BJ (cell line): Measurements from ENCODE around the gene ATP1A3. TPM values are rescaled to one million over a fixed set of nuclear protein-coding genes. Genes with fewer than 3 reads are reported as not detected.

Source experiments
- CTCF ChIA-PET: fragments of 350-600 bp; formaldehyde crosslinking; extraction: SDS; loops from one replicate; lab custom pipeline; 2021; ENCODE audit warnings: antibody characterized with exemption, inconsistent platforms; lab: Yijun Ruan, JAX
- POLR2A ChIA-PET: fragments of 300-600 bp; sonication (Branson Sonifier 250); formaldehyde crosslinking; extraction: SDS; loops from one replicate; lab custom pipeline; 2021; ENCODE audit warnings: antibody characterized with exemption; lab: Charles Lee
- DNase-seq: peaks from one replicate; pipeline ENCODE4 v3.0.0-alpha.2; 2011; ENCODE audit warnings: low read depth
- H3K27me3 ChIP-seq: 2 replicates; pipeline ENCODE4 v1.6.0; 2011; ENCODE audit warnings: low read length; ENCODE audit not compliant: control insufficient read depth, insufficient read depth
- H3K36me3 ChIP-seq: 2 replicates; pipeline ENCODE4 v1.5.1; 2011; ENCODE audit warnings: low read length; ENCODE audit not compliant: control insufficient read depth, insufficient read depth
- H3K4me3 ChIP-seq: 2 replicates; pipeline ENCODE4 v1.5.1; 2011; ENCODE audit warnings: low read depth, mild to moderate bottlenecking, control low read depth, low read length
- CTCF ChIP-seq: IDR thresholded peaks from 2 replicates; pipeline ENCODE4 v1.5.1; 2011; ENCODE audit warnings: low read depth, mild to moderate bottlenecking, control low read depth, inconsistent platforms, low read length, moderate library complexity; ENCODE audit not compliant: insufficient read depth
- polyA plus RNA-seq: library from polyadenylated mRNA; depleted of rRNA; stranded (reverse); fragments of >200 nt; gene quantifications from 2 replicates; pipeline ENCODE4 v1.2.3, GENCODE V29; 2011

ATP1A3 gene
- polyA plus RNA-seq, 1 experiment = 0.32 TPM

- DNase-seq = no peak
- Histone ChIP-seq H3K4me3 (no peak overlapping the region), H3K27me3 (no peaks in the 10 kb centered on the region), H3K36me3 (no peaks in the 10 kb centered on the region)
- no peak for TF ChIP-seq CTCF
- ChIA-PET CTCF (no interaction called here), POLR2A (no interaction called here)
Observed at GRCh38 chr19:41981724-41982123, 12.3 kb downstream of the ATP1A3 start.

GRCh38 chr19:41978470-41978869, 15.6 kb downstream of the ATP1A3 start:
- ChIA-PET POLR2A (no interaction called here), CTCF (no interaction called here)
- DNase-seq = no peak

GRCh38 chr19:41977916-41978315, 16.1 kb downstream of the ATP1A3 start:
- H3K27me3 ChIP-seq = no peaks in the 10 kb centered on the region
- no peaks in the 10 kb centered on the region for H3K36me3 ChIP-seq
- no peak for TF ChIP-seq CTCF
- DNase-seq = no peak
- no peak overlapping the region for H3K4me3 ChIP-seq
- ChIA-PET POLR2A (no interaction called here), CTCF (no interaction called here)

More at GRCh38 chr19:41978470-41978869, 15.6 kb downstream of the ATP1A3 start:
- no peak for TF ChIP-seq CTCF
- Histone ChIP-seq H3K27me3 (no peaks in the 10 kb centered on the region), H3K4me3 (no peak overlapping the region), H3K36me3 (no peaks in the 10 kb centered on the region)

GRCh38 chr19:41974652-41975051, 19.4 kb downstream of the ATP1A3 start:
- CTCF ChIA-PET = no interaction called here
- DNase-seq = no peak
- POLR2A ChIA-PET = no interaction called here
- Histone ChIP-seq H3K36me3 (no peaks in the 10 kb centered on the region), H3K4me3 (no peak overlapping the region), H3K27me3 (peaks cover 2% of the 10 kb centered on the region; the same call in 1 of the 2 replicates)
- no peak for TF ChIP-seq CTCF

DNA sequence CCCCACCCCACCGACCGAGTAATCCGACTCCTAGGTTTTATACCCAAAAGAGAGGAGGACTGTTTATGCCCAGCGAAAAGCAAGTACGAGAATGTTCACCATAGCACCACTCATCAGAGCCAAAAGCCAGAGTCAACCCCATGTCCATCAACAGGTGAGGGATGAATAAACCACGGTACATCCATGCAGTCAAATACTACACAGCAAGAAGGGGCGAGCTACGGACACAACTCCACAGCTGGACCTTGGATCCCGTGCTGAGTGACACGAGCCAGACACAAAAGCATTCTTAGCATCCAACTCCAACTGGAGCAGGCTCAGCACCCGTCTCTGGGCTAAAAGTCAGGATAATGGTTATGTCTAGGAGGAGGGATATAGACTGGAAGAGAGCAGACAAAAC, 22.7 kb downstream of the ATP1A3 start:
- no peak for TF ChIP-seq CTCF
- DNase-seq = no peak
- POLR2A ChIA-PET = no interaction called here
- CTCF ChIA-PET = no interaction called here
- H3K27me3 ChIP-seq = peaks cover 2% of the 10 kb centered on the region; the same call in 1 of the 2 replicates
- H3K4me3 ChIP-seq = no peak overlapping the region
- no peaks in the 10 kb centered on the region for H3K36me3 ChIP-seq
